ENCODE measurements around the gene UBE2C.

UBE2C gene

DNA sequence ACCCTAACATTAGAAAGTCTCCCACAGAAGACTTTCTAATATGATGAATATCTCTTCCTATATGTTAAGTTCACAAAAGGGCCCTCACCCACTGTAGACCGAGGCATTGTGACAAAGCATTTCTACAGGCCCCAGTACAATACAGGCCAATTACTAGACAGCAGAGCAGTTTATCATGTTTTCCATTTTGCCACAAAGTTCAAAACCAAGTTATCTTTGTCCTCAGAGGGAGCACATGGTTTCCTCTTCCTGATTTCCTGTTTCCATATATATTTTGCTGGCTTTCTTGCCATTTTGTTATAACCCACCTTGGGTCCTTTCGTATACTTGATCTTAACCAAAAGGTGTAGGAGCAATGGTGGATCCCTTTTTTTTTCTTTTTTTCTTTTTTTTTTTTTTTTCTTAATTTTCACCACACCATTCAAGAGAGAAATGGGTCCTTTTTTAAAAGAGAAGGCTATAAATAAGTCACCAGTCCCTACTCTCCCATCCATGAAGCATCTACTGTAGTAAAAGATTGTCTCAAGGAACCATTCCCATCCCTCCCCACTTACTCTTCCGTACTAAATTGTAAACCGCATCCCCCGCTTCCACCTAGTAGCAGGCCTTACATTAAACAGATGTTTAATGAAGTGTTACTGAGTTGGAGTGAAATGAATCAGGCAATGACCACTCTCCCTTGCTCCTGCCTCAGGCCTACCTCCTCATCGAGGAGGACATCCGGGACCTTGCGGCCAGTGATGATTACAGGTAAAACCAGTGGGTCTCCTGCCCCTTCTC is 2.1 kb upstream of the UBE2C start:
- no peak for TF ChIP-seq CTCF (IDR thresholded peaks at IDR 0.05; ENCODE audit: low read depth, low read length)
- no peak overlapping the region for H3K4me3 ChIP-seq (ENCODE audit: low read depth, low read length)

- no peak for TF ChIP-seq CTCF (IDR thresholded peaks at IDR 0.05; ENCODE audit: low read depth, low read length)
- peak overlapping the region; percentile 69 for H3K4me3 ChIP-seq (ENCODE audit: low read depth, low read length)
These were observed 529 bp downstream of the UBE2C start for GRCh38 chr20:45813006-45813340.

- TF ChIP-seq CTCF (IDR thresholded peaks at IDR 0.05; ENCODE audit: low read depth, low read length): no peak
- peak overlapping the region; percentile 69 for H3K4me3 ChIP-seq (ENCODE audit: low read depth, low read length)
These were observed 1.0 kb downstream of the UBE2C start for GRCh38 chr20:45813489-45813888.

DNA sequence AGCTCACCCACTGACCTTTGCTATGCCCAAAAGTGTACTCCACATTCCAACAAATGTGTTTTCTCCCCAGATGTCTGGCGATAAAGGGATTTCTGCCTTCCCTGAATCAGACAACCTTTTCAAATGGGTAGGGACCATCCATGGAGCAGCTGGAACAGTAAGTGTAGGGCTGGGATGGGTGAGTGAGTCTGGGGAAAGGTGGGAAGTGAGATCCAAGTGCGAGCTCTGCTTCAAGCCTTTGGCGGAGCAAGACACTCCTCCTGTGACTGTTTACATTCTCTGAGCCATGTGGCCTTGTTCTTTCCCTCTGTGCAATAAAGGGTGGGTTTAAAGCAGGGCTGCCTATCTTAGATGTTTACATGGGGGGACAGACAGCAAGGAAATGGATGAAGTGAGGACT is 1.9 kb downstream of the UBE2C start:
- no peak for TF ChIP-seq CTCF (IDR thresholded peaks at IDR 0.05; ENCODE audit: low read depth, low read length)
- H3K4me3 ChIP-seq (ENCODE audit: low read depth, low read length): no peak overlapping the region

GRCh38 chr20:45816951-45817350 is 4.5 kb downstream of the UBE2C start:
- TF ChIP-seq CTCF (IDR thresholded peaks at IDR 0.05; ENCODE audit: low read depth, low read length): no peak
- no peak overlapping the region for H3K4me3 ChIP-seq (ENCODE audit: low read depth, low read length)

- no peak for TF ChIP-seq CTCF (IDR thresholded peaks at IDR 0.05; ENCODE audit: low read depth, low read length)
- no peak overlapping the region for H3K4me3 ChIP-seq (ENCODE audit: low read depth, low read length)
These were observed 5.1 kb downstream of the UBE2C start for GRCh38 chr20:45817376-45818194.

DNA sequence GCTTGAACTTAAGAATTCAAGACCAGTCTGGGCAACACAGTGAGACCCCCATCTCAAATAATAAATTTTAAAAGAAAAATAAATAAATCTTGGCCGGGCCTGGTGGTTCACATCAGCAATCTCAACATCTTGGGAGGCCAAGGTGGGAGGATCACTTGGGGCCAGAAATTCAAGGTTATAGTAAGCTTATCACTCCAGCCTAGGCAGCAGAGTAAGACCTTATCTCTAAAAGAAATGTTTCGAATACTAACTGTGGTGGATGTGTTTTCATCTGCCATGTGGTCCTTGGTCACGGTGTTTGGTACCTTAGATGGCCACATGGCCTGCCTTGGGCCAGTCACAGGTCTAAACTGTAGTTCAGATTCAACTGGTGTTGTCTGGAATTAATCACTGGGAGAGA is 5.8 kb downstream of the UBE2C start:
- no peak for TF ChIP-seq CTCF (IDR thresholded peaks at IDR 0.05; ENCODE audit: low read depth, low read length)
- H3K4me3 ChIP-seq (ENCODE audit: low read depth, low read length): no peak overlapping the region

Data from WI38 (cell line).